Transverse colon (tissue), 4 donors: ENCODE results near the gene CDKL5. TPM values are rescaled to one million over a fixed set of nuclear protein-coding genes. Genes with fewer than 3 reads are reported as not detected.

Source experiments
- DNase-seq: peaks from one replicate; pipeline ENCODE4 v3.0.0-alpha.2; 2019
- H3K27ac ChIP-seq, 4 donors: fragments of 200-600 bp; sonication (generic); 2 replicates each; pipeline ENCODE4 v1.5.1; 2016 to 2018; ENCODE audit warnings: inconsistent platforms in 4 of 4
- H3K27me3 ChIP-seq: fragments of 200-600 bp; sonication (generic); 2 replicates; pipeline ENCODE4 v1.5.1; 2017; ENCODE audit warnings: inconsistent platforms
- H3K36me3 ChIP-seq, 4 donors: fragments of 200-600 bp; sonication (generic); 2 replicates each; pipeline ENCODE4 v1.5.1; 2017 to 2019; ENCODE audit warnings: inconsistent platforms in 4 of 4
- H3K4me1 ChIP-seq, 4 donors: fragments of 200-600 bp; sonication (generic); 2 replicates each; pipeline ENCODE4 v1.5.1; 2017 to 2020; ENCODE audit warnings: inconsistent platforms in 4 of 4
- H3K4me3 ChIP-seq, 4 donors: fragments of 200-600 bp; sonication (generic); 1 replicate in 1 of 4; 2 replicates in 3 of 4; pipeline versions ENCODE4 v1.5.1 to v1.6.1; 2017 to 2019; ENCODE audit warnings: inconsistent platforms in 4 of 4
- H3K9me3 ChIP-seq, 2 donors: fragments of 200-600 bp; sonication (generic); 2 replicates each; pipeline ENCODE4 v1.5.1; 2017 to 2019; ENCODE audit warnings: inconsistent platforms in 2 of 2
- CTCF ChIP-seq, 5 experiments: fragments of 200-600 bp in 3 of 5; fragments of 450-650 bp in 2 of 5; sonication (generic) in 3 of 5; IDR thresholded peaks; 1 replicate in 2 of 5; 2 replicates in 3 of 5; pipeline ENCODE4 v1.5.1; 2016 to 2017; ENCODE audit warnings: antibody characterized with exemption in 5 of 5, inconsistent platforms in 3 of 5, mild to moderate bottlenecking in 2 of 5, moderate library complexity in 1 of 5
- EP300 ChIP-seq: sonication (generic); formaldehyde crosslinking; IDR thresholded peaks from one replicate; pipeline ENCODE4 v1.6.1; 2017; ENCODE audit warnings: antibody characterized with exemption, low read depth
- POLR2A ChIP-seq: fragments of 450-650 bp; IDR thresholded peaks from one replicate; pipeline ENCODE4 v1.6.1; 2016; ENCODE audit warnings: antibody characterized with exemption, mild to moderate bottlenecking, moderate library complexity
- POLR2AphosphoS5 ChIP-seq, 3 donors: sonication (generic); formaldehyde crosslinking; IDR thresholded peaks; one replicate each; pipeline ENCODE4 v1.6.1; 2016; ENCODE audit warnings: antibody characterized with exemption in 3 of 3
- WGBS, 2 donors: methylation state at CpG; one replicate each; pipeline ENCODE4 v1.1.5; 2018; ENCODE audit warnings: low coverage in 1 of 2; 5-methylcytosine and 5-hydroxymethylcytosine counted together
- in situ Hi-C, 4 donors: fragments of 200-750 bp; cut with MboI; loops; one replicate each; pipeline versions ENCODE4 v1.15.0 to v1.15.1; 2017; ENCODE audit warnings: low sequenced_read_pairs in 3 of 4, low pct_ligation_motif_present in 1 of 4, low pct_unique_long_range_greater_than_20kb in 1 of 4
- intact Hi-C: fragments of 100-400 bp; cut with DNase I; formaldehyde crosslinking; loops from one replicate; pipeline ENCODE4 v1.15.1; 2023; ENCODE audit warnings: low total_unique reads
- total RNA-seq, 4 donors: library from RNA; depleted of rRNA; stranded (reverse); fragments of >200 nt; gene quantifications; one replicate each; pipeline ENCODE4 v1.1.0, GENCODE V29; 2016

Gene CDKL5
- total RNA-seq, 4 donors from 2014 or later, result 0.75 to 4.8 (median 3.5) TPM

GRCh38 chrX:18464499-18464898 lies 39.1 kb downstream of the CDKL5 start:
- no peaks in the 10 kb centered on the region for H3K36me3 ChIP-seq
- in situ Hi-C loops, result no loop called here
- TF ChIP-seq EP300 (no peak), POLR2A (no peak), CTCF (IDR thresholded peaks at IDR 0.05) (no peak), POLR2AphosphoS5 (IDR thresholded peaks at IDR 0.05) (no peak)

GRCh38 chrX:18465051-18465450 lies 39.6 kb downstream of the CDKL5 start:
- Histone ChIP-seq H3K36me3 (no peaks in the 10 kb centered on the region), H3K9me3 (no peaks in the 10 kb centered on the region), H3K27me3 (no peaks in the 10 kb centered on the region), H3K27ac (no peak overlapping the region), H3K4me3 (no peak overlapping the region), H3K4me1 (no peaks in the 10 kb centered on the region)
- in situ Hi-C loops (no loop called here), intact Hi-C loops (no loop called here)
- DNase-seq, result no peak
- 84% methylated on average over 4 of the region's 4 CpGs; no CpG with 5 or more reads in 1 of the 2 donors for WGBS, 2 donors
- TF ChIP-seq POLR2A, result no peak
- TF ChIP-seq CTCF (IDR thresholded peaks at IDR 0.05), result no peak
- no peak for TF ChIP-seq POLR2AphosphoS5 (IDR thresholded peaks at IDR 0.05)
- TF ChIP-seq EP300, result no peak

More at GRCh38 chrX:18464499-18464898, 39.1 kb downstream of the CDKL5 start:
- Histone ChIP-seq H3K27ac (no peak overlapping the region), H3K4me3 (no peak overlapping the region), H3K4me1 (no peaks in the 10 kb centered on the region), H3K27me3 (no peaks in the 10 kb centered on the region), H3K9me3 (no peaks in the 10 kb centered on the region)
- no peak for DNase-seq
- intact Hi-C loops, result no loop called here

GRCh38 chrX:18468599-18468998 lies 43.2 kb downstream of the CDKL5 start:
- TF ChIP-seq POLR2A (no peak), POLR2AphosphoS5 (IDR thresholded peaks at IDR 0.05) (no peak), EP300 (no peak), CTCF (IDR thresholded peaks at IDR 0.05) (no peak)
- no peaks in the 10 kb centered on the region for H3K4me1 ChIP-seq
- no peak overlapping the region for H3K27ac ChIP-seq
- DNase-seq, result no peak
- H3K4me3 ChIP-seq, result no peak overlapping the region
- 74 to 79% methylated on average over 3 to 4 of the region's 4 CpGs for WGBS, 2 donors
- intact Hi-C loops (no loop called here), in situ Hi-C loops (no loop called here)
- H3K36me3 ChIP-seq, result no peaks in the 10 kb centered on the region
- no peaks in the 10 kb centered on the region for H3K27me3 ChIP-seq
- no peaks in the 10 kb centered on the region for H3K9me3 ChIP-seq

GRCh38 chrX:18471296-18471695 lies 45.9 kb downstream of the CDKL5 start:
- Histone ChIP-seq H3K4me3 (no peak overlapping the region), H3K4me1 (no peaks in the 10 kb centered on the region), H3K27me3 (no peaks in the 10 kb centered on the region), H3K27ac (no peak overlapping the region), H3K36me3 (no peaks in the 10 kb centered on the region), H3K9me3 (no peaks in the 10 kb centered on the region)
- no peak for DNase-seq
- intact Hi-C loops, result no loop called here
- in situ Hi-C loops, result no loop called here
- TF ChIP-seq CTCF (IDR thresholded peaks at IDR 0.05), result no peak
- no peak for TF ChIP-seq EP300
- no peak for TF ChIP-seq POLR2A
- TF ChIP-seq POLR2AphosphoS5 (IDR thresholded peaks at IDR 0.05), result no peak
- WGBS, 2 donors, result 73% methylated on average over 2 of the region's 2 CpGs; no CpG with 5 or more reads in 1 of the 2 donors
